H1 (cell line): Measurements from ENCODE around the gene AGT. TPM values are rescaled to one million over a fixed set of nuclear protein-coding genes. Genes with fewer than 3 reads are reported as not detected.

Source experiments
- CTCF ChIA-PET: fragments of 300-600 bp; sonication (Branson Sonifier 250); formaldehyde crosslinking; loops from one replicate; lab custom pipeline; 2021; ENCODE audit not compliant: partially characterized antibody; lab: Charles Lee
- POLR2A ChIA-PET: fragments of 300-600 bp; sonication (Branson Sonifier 250); formaldehyde crosslinking; loops from one replicate; lab custom pipeline; 2021; ENCODE audit warnings: inconsistent platforms; ENCODE audit not compliant: partially characterized antibody; lab: Charles Lee
- DNase-seq, 2 experiments: peaks; one replicate each; pipeline versions ENCODE4 v3.0.0 to v3.0.0-alpha.2; 2010 to 2022; ENCODE audit warnings: low spot score in 2 of 2, low read depth in 1 of 2, mixed read lengths in 1 of 2
- FAIRE-seq: peaks from 2 replicates; lab custom pipeline; 2011; peaks lifted over from hg19 to GRCh38; lab: Jason Lieb, UNC
- H2AFZ ChIP-seq: 2 replicates; pipeline ENCODE4 v1.8.1; 2012; ENCODE audit warnings: low read length, inconsistent platforms
- H2AK5ac ChIP-seq: 2 replicates; pipeline ENCODE4 v1.6.1; 2013; ENCODE audit warnings: low read depth, low read length
- H2BK120ac ChIP-seq: replicated peaks from 2 replicates; pipeline ENCODE3; 2013; ENCODE audit warnings: low read depth, low read length, inconsistent platforms
- H2BK12ac ChIP-seq: 2 replicates; pipeline ENCODE4 v1.6.1; 2013; ENCODE audit warnings: low read depth, low read length
- H2BK15ac ChIP-seq: 2 replicates; pipeline ENCODE4 v1.6.1; 2013; ENCODE audit warnings: low read length
- H2BK20ac ChIP-seq: 2 replicates; pipeline ENCODE4 v1.6.1; 2013; ENCODE audit warnings: low read length
- H2BK5ac ChIP-seq: 2 replicates; pipeline ENCODE4 v1.6.1; 2013; ENCODE audit warnings: low read depth, low read length
- H3K14ac ChIP-seq: 2 replicates; pipeline ENCODE4 v1.6.1; 2013; ENCODE audit warnings: inconsistent platforms; ENCODE audit not compliant: insufficient read length
- H3K18ac ChIP-seq: 2 replicates; pipeline ENCODE4 v1.6.1; 2013; ENCODE audit warnings: low read length; ENCODE audit errors: extremely low read depth
- H3K23ac ChIP-seq: 2 replicates; pipeline ENCODE4 v1.6.1; 2013; ENCODE audit warnings: inconsistent platforms; ENCODE audit not compliant: insufficient read length
- H3K23me2 ChIP-seq: 2 replicates; pipeline ENCODE4 v1.6.1; 2013; ENCODE audit warnings: low read depth, low read length
- H3K27ac ChIP-seq: 2 replicates; pipeline ENCODE4 v1.6.1; 2011; ENCODE audit warnings: low read depth, low read length, inconsistent platforms
- H3K27me3 ChIP-seq, 4 experiments: replicated peaks in 1 of 4; 1 replicate in 1 of 4; 2 replicates in 3 of 4; pipeline versions ENCODE4 v1.6.1 to v1.8.1; 2011 to 2013; ENCODE audit warnings: low read length in 3 of 4, mild to moderate bottlenecking in 3 of 4, inconsistent platforms in 2 of 4, mixed read lengths in 2 of 4, moderate library complexity in 1 of 4; ENCODE audit not compliant: control insufficient read depth in 3 of 4, insufficient read depth in 3 of 4; ENCODE audit errors: extremely low read depth in 1 of 4
- H3K36me3 ChIP-seq, 4 experiments: 2 replicates each; pipeline versions ENCODE4 v1.6.1 to v1.8.1; 2011 to 2013; ENCODE audit warnings: mild to moderate bottlenecking in 4 of 4, low read length in 3 of 4, moderate library complexity in 2 of 4, control low read depth in 1 of 4, inconsistent platforms in 1 of 4; ENCODE audit not compliant: insufficient read depth in 4 of 4, control insufficient read depth in 2 of 4
- H3K4ac ChIP-seq: replicated peaks from 2 replicates; pipeline ENCODE3; 2013; ENCODE audit warnings: low read length, low read depth, mixed read lengths, inconsistent platforms; ENCODE audit not compliant: insufficient read length
- H3K4me1 ChIP-seq, 4 experiments: replicated peaks in 1 of 4; 1 replicate in 1 of 4; 2 replicates in 3 of 4; pipeline versions ENCODE4 v1.6.1 to v1.8.1; 2011 to 2013; ENCODE audit warnings: low read length in 3 of 4, inconsistent platforms in 2 of 4, mixed read lengths in 1 of 4; ENCODE audit not compliant: insufficient read depth in 4 of 4, control insufficient read depth in 3 of 4
- H3K4me2 ChIP-seq, 2 experiments: 2 replicates each; pipeline versions ENCODE4 v1.6.1 to v1.8.1; 2011 to 2013; ENCODE audit warnings: low read depth in 2 of 2, low read length in 2 of 2, control low read depth in 1 of 2, inconsistent platforms in 1 of 2, mild to moderate bottlenecking in 1 of 2; ENCODE audit not compliant: insufficient read depth in 1 of 2
- H3K4me3 ChIP-seq, 4 experiments: fragments of 200-600, 300-600 bp in 1 of 4; sonication (generic), shearing (Covaris generic), sonication (Bioruptor Twin) in 1 of 4; 2 replicates each; pipeline versions ENCODE4 v1.5.1 to v1.8.1; 2011 to 2016; ENCODE audit warnings: low read length in 4 of 4, low read depth in 3 of 4, control low read depth in 2 of 4, inconsistent platforms in 2 of 4, mild to moderate bottlenecking in 2 of 4, mixed read lengths in 1 of 4, moderate library complexity in 1 of 4; ENCODE audit not compliant: insufficient read depth in 2 of 4; ENCODE audit errors: extremely low read depth in 1 of 4
- H3K56ac ChIP-seq: replicated peaks from 2 replicates; pipeline ENCODE3; 2013; ENCODE audit warnings: low read depth, mild to moderate bottlenecking, mixed read lengths, low read length, inconsistent platforms; ENCODE audit not compliant: insufficient read length
- H3K79me1 ChIP-seq: 2 replicates; pipeline ENCODE4 v1.6.1; 2013; ENCODE audit warnings: low read depth, low read length, control low read depth
- H3K79me2 ChIP-seq, 2 experiments: 2 replicates each; pipeline versions ENCODE4 v1.6.1 to v1.8.1; 2012 to 2013; ENCODE audit warnings: low read length in 2 of 2, mild to moderate bottlenecking in 2 of 2, inconsistent platforms in 1 of 2; ENCODE audit not compliant: insufficient read depth in 2 of 2, control insufficient read depth in 1 of 2
- H3K9ac ChIP-seq, 4 experiments: replicated peaks in 1 of 4; 1 replicate in 1 of 4; 2 replicates in 3 of 4; pipeline versions ENCODE4 v1.6.1 to v1.8.1; 2011 to 2013; ENCODE audit warnings: low read depth in 3 of 4, low read length in 3 of 4, control low read depth in 2 of 4, mild to moderate bottlenecking in 2 of 4, moderate library complexity in 2 of 4, inconsistent platforms in 1 of 4; ENCODE audit errors: extremely low read depth in 1 of 4
- H3K9me3 ChIP-seq, 2 experiments: 2 replicates each; pipeline versions ENCODE4 v1.6.1 to v1.8.1; 2012 to 2013; ENCODE audit warnings: mild to moderate bottlenecking in 2 of 2, moderate library complexity in 2 of 2, control low read depth in 1 of 2, inconsistent platforms in 1 of 2, low read depth in 1 of 2, low read length in 1 of 2, mixed read lengths in 1 of 2; ENCODE audit not compliant: insufficient read depth in 2 of 2
- H4K20me1 ChIP-seq, 2 experiments: replicated peaks in 1 of 2; 2 replicates each; pipeline versions ENCODE3 to v1.8.1; 2011 to 2013; ENCODE audit warnings: inconsistent platforms in 2 of 2, low read length in 2 of 2, mild to moderate bottlenecking in 1 of 2; ENCODE audit not compliant: insufficient read depth in 2 of 2, control insufficient read depth in 1 of 2
- H4K5ac ChIP-seq: 2 replicates; pipeline ENCODE4 v1.6.1; 2013; ENCODE audit warnings: low read length, low read depth, mixed read lengths, inconsistent platforms; ENCODE audit not compliant: insufficient read length
- H4K8ac ChIP-seq: 2 replicates; pipeline ENCODE4 v1.8.0; 2013; ENCODE audit warnings: mild to moderate bottlenecking, moderate library complexity, low read length, inconsistent platforms; ENCODE audit not compliant: insufficient read depth; ENCODE audit errors: extremely low read depth
- H4K91ac ChIP-seq: replicated peaks from 2 replicates; pipeline ENCODE3; 2013; ENCODE audit warnings: low read length, mixed read lengths, inconsistent platforms; ENCODE audit not compliant: insufficient read length
- ASH2L ChIP-seq: fragments of 200-600, 300-600 bp; sonication (generic); IDR thresholded peaks from one replicate; pipeline ENCODE4 v1.7.1; 2017; ENCODE audit warnings: low read length
- CTBP2 ChIP-seq: IDR thresholded peaks from 2 replicates; pipeline ENCODE4 v1.7.0; 2011; ENCODE audit warnings: borderline replicate concordance, mild to moderate bottlenecking, moderate library complexity, mixed read lengths, low read length; ENCODE audit not compliant: insufficient read depth, insufficient read length
- RAD21 ChIP-seq, 2 experiments: IDR thresholded peaks in 1 of 2; conservative IDR thresholded peaks in 1 of 2; 2 replicates each; pipeline ENCODE4 v1.6.1; 2011; ENCODE audit warnings: low read depth in 2 of 2, low read length in 2 of 2, improper control_type of control experiment in 1 of 2, inconsistent platforms in 1 of 2, mild to moderate bottlenecking in 1 of 2, moderate library complexity in 1 of 2
- WGBS, 2 experiments: shearing (Covaris generic) in 1 of 2; methylation state at CpG; one replicate each; pipeline versions ENCODE4 v1.1.6 to v1.1.7; 2013 to 2015; ENCODE audit warnings: low lambda C conversion rate in 2 of 2, mixed read lengths in 2 of 2, inconsistent platforms in 1 of 2, low coverage in 1 of 2, missing lambda C conversion rate in 1 of 2; ENCODE audit not compliant: insufficient replicate concordance in 2 of 2, insufficient coverage in 1 of 2, insufficient read length in 1 of 2; ENCODE audit errors: extremely low coverage in 1 of 2, missing lambda C conversion rate in 1 of 2; 5-methylcytosine and 5-hydroxymethylcytosine counted together
- polyA plus RNA-seq, 7 experiments: library from polyadenylated mRNA; depleted of rRNA in 3 of 7; stranded (reverse) in 5 of 7; unstranded in 2 of 7; fragments of >200 nt in 5 of 7; fragments of 200-250 nt in 2 of 7; gene quantifications; 1 replicate in 5 of 7; 2 replicates in 1 of 7; 4 replicates in 1 of 7; pipeline versions ENCODE4 v1.2.1 to v1.2.3, GENCODE V29; 2011 to 2013; ENCODE audit warnings: missing spikeins in 2 of 7, mixed read lengths in 2 of 7
- total RNA-seq: library from RNA; stranded (reverse); fragmentation: NEBNext Ultra II Directional; extraction: Animal tissue kit (Norgen Biotek cat#: 25700); gene quantifications from 2 replicates; pipeline ENCODE4 v1.2.1, GENCODE V29; 2021
- TF ChIP-seq, protein P1 (sequence below), 3 experiments: IDR thresholded peaks; 1 replicate in 2 of 3; 2 replicates in 1 of 3; pipeline versions ENCODE4 v1.5.1 to v1.6.1; 2011; ENCODE audit warnings: low read length in 3 of 3, mild to moderate bottlenecking in 3 of 3, inconsistent platforms in 2 of 3, low read depth in 1 of 3, moderate library complexity in 1 of 3; ENCODE audit not compliant: insufficient read depth in 1 of 3; ENCODE audit errors: control extremely low read depth in 1 of 3

AGT gene
- total and polyA plus RNA-seq, 2 of the 8 experiments (the other 6 are each of a cell fraction or from before 2014, with no cell fraction given), result 0.20 TPM; not detected in 1

DNA sequence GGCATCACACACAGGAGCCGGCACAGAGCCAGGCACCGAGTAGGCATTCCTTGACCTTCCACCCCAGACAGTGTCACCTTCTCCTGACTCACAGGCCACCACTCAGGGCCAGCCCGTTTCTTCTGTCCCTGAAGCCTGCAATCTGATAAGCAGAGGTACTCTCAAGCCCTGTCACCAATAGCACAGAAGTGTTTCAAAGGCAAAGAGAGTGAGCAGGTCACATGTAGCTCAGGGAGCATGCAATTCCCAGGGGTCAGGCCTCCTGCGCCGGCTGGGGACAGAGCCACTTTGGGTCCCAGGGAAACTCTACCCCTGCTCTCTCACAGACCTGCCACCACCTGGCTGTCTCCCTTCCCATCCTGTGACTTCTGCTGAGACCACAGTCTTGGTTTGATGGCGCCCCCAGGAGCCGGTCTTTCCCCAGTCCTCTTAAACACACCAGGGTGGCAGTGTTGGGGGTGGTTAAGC is 46.5 kb upstream of the AGT start:
- no peaks in the 10 kb centered on the region for H3K27me3 ChIP-seq
- FAIRE-seq, result no peak
- H2BK12ac ChIP-seq, result no peak overlapping the region
- no peak overlapping the region for H2BK120ac ChIP-seq
- CTCF ChIA-PET, result interaction anchor here (0.6 to 6.2 kb wide), 12 partner anchors 7 to 59 kb away, joined by 3 to 36 read pairs (median 4); partner anchors contain the start of genes AGT and CAPN9
- H3K4me2 ChIP-seq, result no peak overlapping the region
- 0 out of 4 replicates have a peak, but pooled peaks cover 0 to 3% of the 10 kb centered on the region in 2 experiments for H3K9me3 ChIP-seq
- H2BK5ac ChIP-seq, result no peak overlapping the region
- 0 out of 2 replicates have a peak overlapping the region, but pooled peaks have one; percentile 29 for H2AFZ ChIP-seq
- H2BK15ac ChIP-seq, result no peak overlapping the region
- H3K56ac ChIP-seq, result no peak overlapping the region
- POLR2A ChIA-PET, result interaction anchor here (1.6 kb wide), 1 partner anchor 23 kb away, joined by 4 read pairs; no protein-coding TSS in a partner anchor
- no peaks in the 10 kb centered on the region for H3K36me3 ChIP-seq
- H4K91ac ChIP-seq, result no peak overlapping the region
- no peak overlapping the region for H3K14ac ChIP-seq
- H3K4ac ChIP-seq, result no peak overlapping the region
- H3K79me1 ChIP-seq, result no peaks in the 10 kb centered on the region
- H4K5ac ChIP-seq, result no peak overlapping the region
- no peak overlapping the region for H2BK20ac ChIP-seq
- H3K27ac ChIP-seq, result no peak overlapping the region
- no peaks in the 10 kb centered on the region for H3K23me2 ChIP-seq
- peaks cover 0 to 4% (median 0%) of the 10 kb centered on the region in 4 experiments; a peak in 2 of 7 replicates for H3K4me1 ChIP-seq
- no peak overlapping the region for H3K4me3 ChIP-seq
- H3K23ac ChIP-seq, result no peak overlapping the region
- DNase-seq, result no peak
- WGBS, 2 experiments, result 76% methylated on average over 7 of the region's 7 CpGs; no CpG with 5 or more reads in 1 of the 2 experiments
- H3K9ac ChIP-seq, result no peak overlapping the region
- no peak overlapping the region for H4K8ac ChIP-seq
- H3K18ac ChIP-seq, result 0 out of 2 replicates have a peak overlapping the region, but pooled peaks have one; percentile 2
- H3K79me2 ChIP-seq, result no peaks in the 10 kb centered on the region
- H4K20me1 ChIP-seq, result no peaks in the 10 kb centered on the region
- no peak overlapping the region for H2AK5ac ChIP-seq
- TF ChIP-seq CTBP2 (no peak), RAD21 (IDR thresholded peaks at IDR 0.05 in 1 of 2, conservative IDR thresholded peaks at IDR 0.05 in 1 of 2; ENCODE audit: low read depth in 2 of 2, low read length in 2 of 2) (peak; percentile 67 to 74), ASH2L (no peak)
- TF ChIP-seq, protein P1, sequence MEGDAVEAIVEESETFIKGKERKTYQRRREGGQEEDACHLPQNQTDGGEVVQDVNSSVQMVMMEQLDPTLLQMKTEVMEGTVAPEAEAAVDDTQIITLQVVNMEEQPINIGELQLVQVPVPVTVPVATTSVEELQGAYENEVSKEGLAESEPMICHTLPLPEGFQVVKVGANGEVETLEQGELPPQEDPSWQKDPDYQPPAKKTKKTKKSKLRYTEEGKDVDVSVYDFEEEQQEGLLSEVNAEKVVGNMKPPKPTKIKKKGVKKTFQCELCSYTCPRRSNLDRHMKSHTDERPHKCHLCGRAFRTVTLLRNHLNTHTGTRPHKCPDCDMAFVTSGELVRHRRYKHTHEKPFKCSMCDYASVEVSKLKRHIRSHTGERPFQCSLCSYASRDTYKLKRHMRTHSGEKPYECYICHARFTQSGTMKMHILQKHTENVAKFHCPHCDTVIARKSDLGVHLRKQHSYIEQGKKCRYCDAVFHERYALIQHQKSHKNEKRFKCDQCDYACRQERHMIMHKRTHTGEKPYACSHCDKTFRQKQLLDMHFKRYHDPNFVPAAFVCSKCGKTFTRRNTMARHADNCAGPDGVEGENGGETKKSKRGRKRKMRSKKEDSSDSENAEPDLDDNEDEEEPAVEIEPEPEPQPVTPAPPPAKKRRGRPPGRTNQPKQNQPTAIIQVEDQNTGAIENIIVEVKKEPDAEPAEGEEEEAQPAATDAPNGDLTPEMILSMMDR (IDR thresholded peaks at IDR 0.05; ENCODE audit: control extremely low read depth in 1 of 3, insufficient read depth in 1 of 3, low read depth in 1 of 3, low read length in 3 of 3), result peak; percentile 20 to 55 (median 39)
